Mucosa of gallbladder (tissue), 1 donor: Measurements from ENCODE around the gene LIME1. TPM values are rescaled to one million over a fixed set of nuclear protein-coding genes. Genes with fewer than 3 reads are reported as not detected.

ENCODE experiments used
- DNase-seq: peaks from one replicate; pipeline ENCODE4 v3.0.0-alpha.2; 2020; ENCODE audit warnings: low spot score
- total RNA-seq: library from RNA; stranded (reverse); gene quantifications from one replicate; pipeline ENCODE4 v1.2.1, GENCODE V29; 2021
- donor health status: DM: no; HTN: no; CAD: no.

LIME1 gene
- total RNA-seq, 1 donor from 2014 or later = 14.8 TPM

DNA sequence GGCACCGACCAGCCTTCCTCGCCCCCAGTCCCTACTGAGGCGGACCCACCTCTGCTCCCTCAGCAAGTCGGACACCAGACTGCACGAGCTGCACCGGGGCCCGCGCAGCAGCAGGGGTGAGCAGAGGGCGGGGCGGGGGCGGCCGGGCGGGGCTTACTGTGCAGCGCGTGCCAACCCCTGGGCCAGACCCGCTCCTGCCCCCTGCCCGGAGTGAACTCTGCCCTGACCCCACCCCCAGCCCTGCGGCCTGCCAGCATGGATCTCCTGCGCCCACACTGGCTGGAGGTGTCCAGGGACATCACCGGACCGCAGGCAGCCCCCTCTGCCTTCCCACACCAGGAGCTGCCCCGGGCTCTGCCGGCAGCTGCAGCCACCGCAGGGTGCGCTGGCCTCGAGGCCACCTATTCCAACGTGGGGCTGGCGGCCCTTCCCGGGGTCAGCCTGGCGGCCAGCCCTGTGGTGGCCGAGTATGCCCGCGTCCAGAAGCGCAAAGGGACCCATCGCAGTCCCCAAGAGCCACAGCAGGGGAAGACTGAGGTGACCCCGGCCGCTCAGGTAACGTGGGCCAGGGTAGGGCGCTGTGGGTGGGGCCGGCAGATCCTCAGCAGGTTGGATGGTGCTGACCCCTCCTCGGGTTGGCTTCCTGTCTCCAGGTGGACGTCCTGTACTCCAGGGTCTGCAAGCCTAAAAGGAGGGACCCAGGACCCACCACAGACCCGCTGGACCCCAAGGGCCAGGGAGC, 1.7 kb downstream of the LIME1 start:
- DNase-seq = no peak

DNA sequence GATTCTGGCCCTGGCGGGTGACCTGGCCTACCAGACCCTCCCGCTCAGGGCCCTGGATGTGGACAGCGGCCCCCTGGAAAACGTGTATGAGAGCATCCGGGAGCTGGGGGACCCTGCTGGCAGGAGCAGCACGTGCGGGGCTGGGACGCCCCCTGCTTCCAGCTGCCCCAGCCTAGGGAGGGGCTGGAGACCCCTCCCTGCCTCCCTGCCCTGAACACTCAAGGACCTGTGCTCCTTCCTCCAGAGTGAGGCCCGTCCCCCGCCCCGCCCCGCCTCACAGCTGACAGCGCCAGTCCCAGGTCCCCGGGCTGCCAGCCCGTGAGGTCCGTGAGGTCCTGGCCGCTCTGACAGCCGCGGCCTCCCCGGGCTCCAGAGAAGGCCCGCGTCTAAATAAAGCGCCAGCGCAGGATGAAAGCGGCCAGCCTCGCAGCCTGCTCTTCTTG, 2.2 kb downstream of the LIME1 start:
- DNase-seq = peak; percentile 51

DNA sequence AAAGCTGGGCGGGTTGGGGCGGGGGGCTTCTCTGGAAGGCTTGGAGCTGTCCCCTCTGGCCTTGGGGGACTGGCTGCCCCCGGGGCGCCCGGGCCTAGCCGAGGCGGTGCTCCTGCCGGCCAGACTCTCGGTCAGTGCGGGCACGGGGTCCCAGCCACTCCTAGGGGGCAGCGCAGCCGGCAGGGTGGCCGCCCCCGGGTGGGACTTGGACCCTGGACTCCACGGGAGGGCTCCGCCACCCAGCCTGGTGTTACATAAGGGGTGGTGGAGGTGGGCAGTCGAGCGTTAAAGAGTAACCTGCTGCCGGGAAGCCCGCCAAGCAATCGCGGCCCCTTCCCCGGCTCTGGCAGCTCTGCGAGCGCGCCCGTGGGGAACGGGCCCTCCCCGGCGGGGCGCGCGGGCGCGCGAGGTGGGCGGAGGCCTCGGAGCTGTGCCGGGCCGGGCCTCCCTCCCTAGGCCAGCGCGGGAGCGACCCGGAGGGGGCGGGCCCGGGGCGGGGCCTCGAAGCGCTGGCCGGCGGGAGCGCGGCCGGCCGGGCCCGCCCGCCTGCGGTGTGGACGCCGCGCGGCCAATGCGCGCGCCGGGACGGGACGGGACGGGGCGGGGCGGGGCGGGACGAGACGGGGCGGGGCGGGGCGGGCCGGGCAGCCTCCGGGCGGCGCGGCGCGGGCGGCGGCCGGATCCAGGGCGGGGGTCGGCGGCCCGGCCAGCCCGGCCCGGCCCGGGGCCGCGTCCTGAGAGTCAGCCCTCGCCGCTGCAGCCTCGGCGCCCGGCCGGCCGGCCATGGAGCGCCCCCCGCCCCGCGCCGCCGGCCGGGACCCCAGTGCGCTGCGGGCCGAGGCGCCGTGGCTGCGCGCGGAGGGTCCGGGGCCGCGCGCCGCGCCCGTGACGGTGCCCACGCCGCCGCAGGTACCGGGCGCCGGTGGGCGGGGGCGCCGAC, 2.9 kb downstream of the LIME1 start, which contains the start of gene SLC2A4RG:
Gene SLC2A4RG (plus strand): TSS at position 647 of the 940 bp plus-strand sequence. CDS start 137 bp downstream, at position 784.
- peak; percentile 75 for DNase-seq

DNA sequence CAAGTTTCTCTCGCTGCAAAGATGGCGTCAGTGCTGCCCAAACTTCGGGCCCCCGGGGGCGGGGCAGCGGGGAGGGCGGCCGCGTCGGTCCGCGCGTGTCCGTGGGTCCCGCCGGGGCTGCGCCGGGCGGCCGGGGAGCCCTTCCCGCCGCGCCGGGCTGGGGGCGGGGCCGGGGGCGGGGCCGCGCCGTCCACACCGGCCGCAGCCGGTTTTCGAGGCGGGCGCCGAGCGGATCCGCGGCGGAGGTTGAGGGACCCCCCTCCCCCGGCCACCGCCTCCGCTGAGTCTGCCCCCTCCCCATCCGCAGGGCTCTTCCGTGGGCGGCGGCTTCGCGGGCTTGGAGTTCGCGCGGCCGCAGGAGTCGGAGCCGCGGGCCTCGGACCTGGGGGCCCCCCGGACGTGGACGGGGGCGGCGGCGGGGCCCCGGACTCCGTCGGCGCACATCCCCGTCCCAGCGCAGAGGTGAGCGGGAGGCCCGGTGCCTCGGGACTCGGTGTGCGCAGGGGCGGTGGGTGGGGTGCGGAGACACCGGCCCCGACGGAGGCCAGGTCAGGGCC, 3.7 kb downstream of the LIME1 start:
- DNase-seq = peak; percentile 32

DNA sequence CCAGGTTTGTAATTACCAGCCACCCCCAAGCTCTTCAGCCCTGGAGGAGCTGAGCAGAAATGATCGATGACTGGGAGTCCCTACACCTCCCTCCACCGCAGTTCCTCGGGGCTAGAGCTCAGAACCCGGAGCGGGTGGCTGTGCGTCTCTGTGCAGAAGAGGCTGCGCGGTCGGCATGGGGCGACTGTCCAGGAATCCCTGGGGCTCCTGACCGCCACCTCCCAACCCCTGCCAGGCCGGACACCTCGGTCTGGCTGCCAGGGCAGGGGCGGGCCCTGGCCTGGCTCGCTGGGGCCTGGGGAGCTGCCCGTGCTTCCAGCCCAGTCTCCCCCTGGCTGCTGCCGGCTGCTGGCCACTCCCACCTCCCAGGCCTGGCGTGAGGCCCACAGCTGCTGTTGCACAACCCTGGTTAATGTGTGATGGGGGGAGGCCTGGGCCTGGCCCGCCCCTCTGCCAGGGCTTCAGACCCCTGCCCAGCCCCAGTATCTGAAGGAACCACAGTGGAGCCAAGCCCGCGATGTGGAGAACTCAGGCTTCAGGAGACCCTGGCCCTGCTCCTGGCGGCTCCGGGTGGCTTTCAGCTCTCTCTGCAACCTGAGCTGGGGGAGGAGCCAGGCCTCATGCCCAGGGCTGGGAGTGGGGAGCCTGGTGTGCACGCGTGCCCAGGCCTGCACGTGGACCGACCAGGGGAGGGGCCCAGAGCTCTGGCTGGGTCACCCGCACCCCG, 4.3 kb downstream of the LIME1 start:
- peak; percentile 92 for DNase-seq

DNA sequence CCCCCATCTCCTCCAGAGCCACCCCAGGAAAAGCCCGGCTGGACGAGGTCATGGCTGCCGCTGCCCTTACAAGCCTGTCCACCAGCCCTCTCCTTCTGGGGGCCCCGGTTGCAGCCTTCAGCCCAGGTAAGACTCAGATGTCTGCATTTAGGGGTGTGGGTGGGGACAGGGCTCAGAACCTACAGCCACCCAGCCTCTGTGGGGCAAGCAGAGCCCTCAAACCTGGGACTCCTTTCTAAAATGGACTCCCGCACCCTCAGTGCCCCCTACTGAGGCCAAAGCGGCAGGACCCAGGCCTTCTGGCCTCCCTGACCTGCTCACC, 4.9 kb downstream of the LIME1 start:
- DNase-seq = no peak

DNA sequence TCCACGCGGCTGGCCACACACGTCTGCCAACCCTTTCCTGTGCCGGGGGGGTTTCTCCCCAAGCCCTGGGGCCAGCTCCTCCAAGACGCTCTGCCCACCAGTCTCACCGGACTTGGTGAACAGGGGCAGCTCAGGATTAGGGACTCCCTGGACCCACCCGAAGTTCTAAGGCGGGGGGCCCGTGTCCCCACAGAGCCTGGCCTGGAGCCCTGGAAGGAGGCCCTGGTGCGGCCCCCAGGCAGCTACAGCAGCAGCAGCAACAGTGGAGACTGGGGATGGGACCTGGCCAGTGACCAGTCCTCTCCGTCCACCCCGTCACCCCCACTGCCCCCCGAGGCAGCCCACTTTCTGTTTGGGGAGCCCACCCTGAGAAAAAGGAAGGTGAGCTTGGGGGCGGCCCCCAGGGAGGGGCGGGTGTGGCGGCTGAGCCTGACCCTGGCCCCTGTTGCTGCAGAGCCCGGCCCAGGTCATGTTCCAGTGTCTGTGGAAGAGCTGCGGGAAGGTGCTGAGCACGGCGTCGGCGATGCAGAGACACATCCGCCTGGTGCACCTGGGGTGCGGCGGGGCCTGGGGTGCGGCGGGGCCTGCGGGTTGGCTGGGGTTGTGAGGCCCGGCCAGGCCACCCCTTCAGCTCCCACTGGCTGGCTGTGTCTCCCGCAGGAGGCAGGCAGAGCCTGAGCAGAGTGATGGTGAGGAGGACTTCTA, 5.4 kb downstream of the LIME1 start:
- DNase-seq = no peak

DNA sequence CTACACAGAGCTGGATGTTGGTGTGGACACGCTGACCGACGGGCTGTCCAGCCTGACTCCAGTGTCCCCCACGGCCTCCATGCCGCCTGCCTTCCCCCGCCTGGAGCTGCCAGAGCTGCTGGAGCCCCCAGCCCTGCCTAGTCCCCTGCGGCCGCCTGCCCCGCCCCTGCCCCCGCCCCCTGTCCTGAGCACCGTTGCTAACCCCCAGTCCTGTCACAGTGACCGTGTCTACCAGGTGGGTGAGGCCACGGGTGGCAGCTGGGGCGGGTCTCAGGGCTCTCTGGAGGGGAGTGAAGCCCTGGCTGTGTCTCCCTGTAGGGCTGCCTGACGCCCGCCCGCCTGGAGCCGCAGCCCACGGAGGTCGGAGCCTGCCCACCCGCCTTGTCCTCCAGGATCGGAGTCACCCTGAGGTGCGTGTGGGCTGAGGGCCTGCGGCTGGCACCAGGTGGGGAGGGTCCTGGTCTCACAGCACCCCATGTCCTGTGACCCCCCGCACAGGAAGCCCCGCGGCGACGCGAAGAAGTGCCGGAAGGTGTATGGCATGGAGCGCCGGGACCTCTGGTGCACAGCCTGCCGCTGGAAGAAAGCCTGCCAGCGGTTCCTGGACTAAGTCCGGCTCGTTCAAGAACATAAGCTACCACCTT, 6.0 kb downstream of the LIME1 start:
- DNase-seq = no peak

DNA sequence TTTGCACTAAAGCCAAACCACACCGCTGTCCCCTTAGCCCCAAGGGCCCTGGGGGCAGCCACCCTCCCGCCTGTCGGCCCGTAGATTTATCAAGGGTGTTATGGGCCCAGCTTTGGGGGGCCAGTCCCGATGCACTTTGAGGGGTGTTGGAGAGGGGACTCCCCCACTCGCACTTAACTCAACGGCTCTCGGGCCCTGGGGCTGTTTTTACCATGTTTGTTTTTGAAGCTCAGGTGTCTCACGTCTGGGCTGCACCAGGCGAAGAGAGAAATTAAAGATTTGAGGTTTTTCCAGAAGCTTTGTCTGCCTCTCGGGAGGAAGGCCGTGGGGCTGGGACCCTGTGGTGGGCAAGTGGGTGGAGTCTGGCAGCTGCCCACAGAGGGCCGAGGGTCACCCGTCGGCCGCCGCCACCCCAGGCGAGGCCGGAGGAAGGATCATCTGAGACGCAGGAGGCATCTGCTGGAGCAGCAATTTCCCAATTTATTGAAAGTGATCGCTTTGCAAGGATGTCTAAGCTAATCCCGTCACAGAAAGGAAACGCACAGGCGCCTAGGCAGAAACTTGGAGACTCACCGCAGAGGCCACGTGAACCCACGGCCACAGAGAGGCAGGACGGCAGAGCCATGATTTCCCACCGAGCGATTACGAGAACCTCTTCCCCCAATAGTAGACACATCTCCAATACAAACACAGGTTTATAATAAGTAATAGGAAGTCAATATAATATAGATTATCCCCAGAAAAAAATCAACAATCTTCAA, 6.9 kb downstream of the LIME1 start:
- DNase-seq = no peak

DNA sequence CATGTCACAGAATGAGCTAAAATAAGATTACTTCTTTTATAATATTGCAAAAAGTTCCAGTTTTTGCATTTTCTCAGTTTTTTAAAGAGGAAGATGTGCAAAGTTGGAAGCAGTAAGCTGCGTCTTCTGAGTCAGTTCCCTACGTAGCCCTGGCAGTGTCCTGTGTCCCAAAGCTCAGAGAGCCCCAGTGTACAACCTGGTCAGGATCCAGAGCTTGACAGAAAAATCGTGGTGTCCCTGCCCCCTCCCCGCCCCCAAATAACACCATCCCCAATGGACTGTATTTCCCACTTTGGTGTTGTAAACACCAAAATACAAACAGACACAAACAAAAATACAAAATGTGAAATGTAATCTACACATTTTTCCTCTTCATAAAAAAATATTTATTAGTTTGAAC, 7.7 kb downstream of the LIME1 start:
- no peak for DNase-seq

DNA sequence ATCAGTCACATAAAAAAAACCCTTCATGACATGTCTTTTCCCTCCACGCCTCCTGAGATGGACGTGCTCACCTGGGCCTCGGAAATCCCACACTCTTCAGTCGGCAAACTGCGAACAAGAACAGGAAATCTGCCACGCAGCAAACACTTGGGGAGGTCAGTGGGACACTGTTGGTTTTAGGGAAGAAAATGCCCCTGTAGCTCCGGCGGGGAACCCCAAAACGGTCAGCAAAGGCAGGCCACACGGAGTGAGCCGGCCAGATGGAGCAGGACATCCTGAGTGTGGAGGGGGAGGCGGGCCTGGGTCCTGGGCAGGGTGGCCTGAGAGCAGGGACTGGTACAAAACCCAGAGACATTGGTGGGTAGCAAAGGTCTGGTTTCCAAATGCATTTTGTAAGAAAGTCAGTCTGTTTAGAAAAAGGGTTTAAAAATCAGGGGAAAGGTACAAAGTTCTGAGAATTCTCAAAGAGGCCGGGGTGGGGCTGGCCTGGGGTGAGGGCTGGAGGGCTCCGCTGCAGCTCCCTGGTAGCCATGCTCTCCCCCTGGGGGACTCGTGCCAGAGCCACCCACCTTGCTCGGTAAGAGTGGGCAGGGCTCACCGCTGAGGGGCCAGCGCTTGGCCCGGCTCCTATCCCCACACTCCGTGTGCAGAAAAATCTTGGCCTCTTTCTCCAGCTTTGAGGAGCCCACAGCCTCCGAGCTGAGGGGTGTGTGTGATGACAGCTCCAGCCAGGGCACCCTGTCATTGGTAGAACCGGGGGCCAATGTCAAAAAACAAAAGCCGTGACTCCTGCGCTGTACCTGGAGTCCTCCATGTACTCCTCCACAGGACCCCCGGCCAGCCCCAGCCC, 8.3 kb downstream of the LIME1 start:
- DNase-seq = no peak

DNA sequence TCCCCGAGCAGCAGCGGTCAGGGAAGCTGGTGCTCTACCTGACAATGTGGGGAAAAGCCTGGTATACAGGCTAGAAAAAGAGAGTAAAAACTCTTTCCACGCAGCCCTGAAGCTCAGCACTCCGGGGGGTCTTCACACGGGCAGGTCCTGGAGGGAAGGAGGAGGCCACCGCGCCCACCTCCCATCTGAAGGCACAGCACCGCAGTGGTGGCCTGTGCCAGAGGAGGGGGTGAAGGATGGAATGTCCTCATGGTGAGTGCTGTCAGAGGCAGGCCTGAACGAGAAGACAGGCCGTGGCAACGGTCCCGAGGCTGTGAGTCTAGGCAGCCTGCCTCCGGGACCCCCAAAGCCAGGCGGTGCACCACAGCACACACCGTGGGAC, 9.0 kb downstream of the LIME1 start:
- DNase-seq = no peak

DNA sequence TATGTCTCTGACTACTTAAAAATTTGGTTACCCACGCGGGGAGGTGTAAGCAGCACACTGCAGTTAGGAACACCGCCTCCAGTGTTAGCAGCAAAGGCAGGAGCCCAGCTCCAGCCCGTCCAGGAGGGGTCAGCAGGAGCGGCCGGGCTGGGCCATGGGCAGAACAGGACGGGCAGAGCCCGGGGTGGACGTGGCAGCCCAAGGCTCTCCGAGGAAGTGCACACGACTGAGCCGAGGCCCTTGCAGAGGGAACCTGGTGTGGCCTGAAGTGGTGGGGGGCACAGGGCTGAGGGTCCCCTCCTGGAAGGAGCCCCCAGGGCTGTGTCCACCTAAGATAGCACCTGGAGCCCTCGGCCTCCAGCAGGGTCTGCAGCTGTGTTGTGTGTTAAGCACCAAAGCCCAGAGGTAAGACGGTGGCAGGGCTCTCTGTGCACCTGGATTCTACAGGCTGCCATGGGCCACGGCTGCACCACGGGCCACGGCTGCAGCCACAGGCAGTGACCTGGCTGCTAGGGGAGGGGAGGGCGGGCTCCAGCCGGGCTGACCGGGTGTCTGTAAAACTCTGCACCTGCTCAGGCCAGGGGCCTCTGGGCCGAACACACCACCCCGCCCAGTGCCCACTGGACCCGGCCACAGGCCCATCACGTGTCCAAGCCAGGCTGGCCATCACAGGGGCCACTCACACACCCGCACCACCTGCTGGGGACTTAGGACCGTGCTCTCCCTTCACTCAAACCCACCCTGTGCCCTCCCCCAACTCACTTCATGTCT, 9.7 kb downstream of the LIME1 start:
- DNase-seq = no peak

DNA sequence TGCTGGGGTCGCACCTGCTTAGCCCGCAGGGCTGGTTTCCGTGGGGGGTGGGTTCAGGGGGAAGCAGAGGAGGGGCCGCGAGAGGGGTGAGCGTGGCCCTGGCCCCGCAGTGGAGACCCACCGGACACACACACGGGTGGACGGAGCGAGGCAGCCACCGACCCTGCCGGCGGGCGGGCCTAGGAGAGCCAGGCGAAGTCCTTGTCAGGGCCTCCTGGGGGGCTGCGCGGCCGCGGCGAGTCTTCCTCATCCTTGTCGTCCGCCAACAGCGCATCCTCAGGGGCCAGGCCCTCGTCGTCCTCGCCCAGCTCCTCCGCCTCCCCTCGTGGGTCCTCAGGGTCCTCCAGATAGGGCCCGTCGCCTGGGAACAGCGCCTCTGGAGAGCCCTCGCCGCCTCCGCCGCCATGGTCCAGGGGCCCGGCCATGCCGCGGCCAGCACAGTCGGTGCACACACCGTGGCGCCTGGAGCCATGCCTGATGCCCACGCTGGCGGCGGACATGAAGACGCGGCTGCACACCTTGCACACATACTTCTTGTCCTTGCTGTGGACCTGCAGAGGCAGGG, 10.4 kb downstream of the LIME1 start:
- no peak for DNase-seq

DNA sequence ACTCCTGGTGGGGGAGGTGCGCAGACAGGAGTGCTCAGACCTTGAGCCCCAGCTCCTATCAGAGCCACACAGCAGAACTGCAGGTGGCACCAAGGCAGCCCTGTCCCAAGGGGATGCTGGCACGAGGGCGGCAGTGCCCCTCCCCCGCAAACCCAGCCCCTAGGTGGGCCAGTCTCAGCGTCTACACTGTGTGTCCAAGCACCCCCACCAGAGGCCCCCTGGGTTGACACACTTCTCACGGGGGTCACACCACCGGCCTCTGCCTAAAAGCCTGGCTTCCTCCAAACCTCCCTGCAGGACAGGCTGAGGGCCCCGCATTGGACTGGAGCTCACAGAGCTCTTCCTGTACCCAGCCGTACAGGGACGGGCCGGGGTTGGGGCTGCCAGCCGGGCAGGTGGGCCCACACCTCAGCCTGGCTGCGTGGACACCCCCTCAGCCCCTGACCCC, 11.2 kb downstream of the LIME1 start:
- DNase-seq = no peak

DNA sequence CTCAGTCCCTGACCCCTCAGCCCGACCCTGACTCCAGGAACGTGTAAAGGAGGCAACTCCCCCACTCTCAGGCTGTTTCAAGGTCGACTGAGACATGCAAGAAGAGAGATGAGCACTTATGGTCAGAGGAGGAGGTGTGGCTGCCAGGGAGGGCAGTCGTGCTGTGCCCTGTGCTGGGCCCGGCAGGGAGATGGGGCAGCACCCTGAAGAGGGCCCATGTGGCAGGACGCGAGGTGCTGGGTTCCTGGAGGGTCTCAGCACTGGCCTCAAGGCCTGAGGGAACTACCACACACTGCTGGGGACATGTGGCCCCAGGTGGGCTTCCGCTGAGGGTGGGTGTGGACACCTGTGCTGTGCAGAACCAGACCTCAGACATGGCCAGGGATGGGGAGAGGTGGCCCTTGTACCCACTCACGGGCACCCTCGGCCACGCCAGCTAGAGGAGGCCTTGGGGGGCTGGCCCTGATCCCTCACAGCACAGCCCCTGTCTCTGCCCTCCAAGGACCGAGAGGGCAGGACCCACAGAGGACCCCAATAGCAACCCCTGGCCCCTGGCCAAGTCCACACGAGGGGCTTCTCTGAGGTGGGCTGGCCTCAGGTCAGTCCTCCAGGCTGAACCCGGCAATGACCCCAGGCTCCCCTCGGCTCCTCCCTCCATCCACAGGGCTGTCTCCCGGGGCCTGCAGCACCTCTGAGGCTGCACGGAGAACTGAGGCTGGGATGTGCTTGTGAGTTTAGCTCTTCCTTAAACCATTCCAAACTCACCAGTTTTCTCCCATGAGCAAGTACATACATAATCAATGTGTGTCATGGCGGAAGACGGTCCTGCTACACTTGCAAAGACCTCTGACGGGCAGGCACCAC, 11.8 kb downstream of the LIME1 start:
- DNase-seq = no peak

DNA sequence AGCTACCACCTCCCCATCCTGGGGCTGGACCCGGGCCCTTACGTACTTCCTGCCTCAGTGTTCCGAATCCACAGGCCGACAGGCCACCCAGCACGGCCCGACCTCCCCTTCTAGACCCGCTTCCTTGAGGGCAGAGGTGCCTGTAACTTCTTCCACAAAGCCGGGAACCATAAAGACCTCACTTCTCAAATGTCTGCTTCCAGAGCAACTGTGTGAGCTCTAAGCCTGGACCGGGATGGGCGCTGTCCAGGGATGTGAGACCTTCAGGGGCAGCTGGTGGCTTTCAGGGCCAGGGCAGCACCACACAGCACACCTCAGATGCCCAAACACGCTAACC, 12.4 kb downstream of the LIME1 start:
- no peak for DNase-seq
